ENCODE measurements around the gene MRPL38.
"Not testable (repeated sequence)": the region's sequence is repeated elsewhere in the genome, so short reads cannot be mapped to it uniquely, and the experiment has no call there.

Gene MRPL38

DNA sequence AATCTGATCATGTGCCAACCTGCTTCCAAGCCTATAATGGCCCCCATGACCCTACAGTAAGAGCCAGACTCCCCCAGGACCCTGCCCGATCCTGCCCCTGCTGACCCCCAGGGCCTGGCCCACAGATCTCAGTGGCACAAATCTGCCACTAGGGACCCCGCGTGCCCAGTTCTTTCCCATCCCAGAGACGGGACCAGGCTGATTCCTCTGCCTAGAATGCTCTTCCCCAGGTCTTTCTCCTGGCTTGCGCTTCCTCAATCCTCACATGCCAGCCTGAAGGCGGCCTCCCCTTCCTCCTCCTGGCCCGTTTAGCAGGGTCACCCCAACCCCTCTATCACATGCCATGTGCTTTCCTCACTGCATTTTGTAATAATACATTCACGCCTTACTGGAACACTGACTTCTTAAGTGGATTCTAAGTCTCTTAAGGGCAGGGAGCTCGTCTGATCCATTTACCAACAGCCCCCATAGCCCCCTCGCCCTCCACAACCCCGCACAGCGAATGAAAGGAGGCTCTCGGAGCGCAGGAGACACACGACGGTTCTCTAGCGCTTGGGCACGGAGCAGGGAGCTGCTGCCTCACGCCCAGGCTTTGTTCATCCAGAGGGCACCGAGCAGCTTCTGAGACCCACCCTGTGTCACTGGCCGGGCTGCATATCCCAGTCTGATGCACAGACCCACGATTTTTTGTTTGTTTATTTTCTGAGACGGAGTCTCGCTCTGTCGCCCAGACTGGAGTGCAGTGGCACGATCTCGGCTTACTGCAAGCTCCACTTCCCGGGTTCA lies 9.1 kb downstream of the MRPL38 start:
- no peak for DNase-seq

DNA sequence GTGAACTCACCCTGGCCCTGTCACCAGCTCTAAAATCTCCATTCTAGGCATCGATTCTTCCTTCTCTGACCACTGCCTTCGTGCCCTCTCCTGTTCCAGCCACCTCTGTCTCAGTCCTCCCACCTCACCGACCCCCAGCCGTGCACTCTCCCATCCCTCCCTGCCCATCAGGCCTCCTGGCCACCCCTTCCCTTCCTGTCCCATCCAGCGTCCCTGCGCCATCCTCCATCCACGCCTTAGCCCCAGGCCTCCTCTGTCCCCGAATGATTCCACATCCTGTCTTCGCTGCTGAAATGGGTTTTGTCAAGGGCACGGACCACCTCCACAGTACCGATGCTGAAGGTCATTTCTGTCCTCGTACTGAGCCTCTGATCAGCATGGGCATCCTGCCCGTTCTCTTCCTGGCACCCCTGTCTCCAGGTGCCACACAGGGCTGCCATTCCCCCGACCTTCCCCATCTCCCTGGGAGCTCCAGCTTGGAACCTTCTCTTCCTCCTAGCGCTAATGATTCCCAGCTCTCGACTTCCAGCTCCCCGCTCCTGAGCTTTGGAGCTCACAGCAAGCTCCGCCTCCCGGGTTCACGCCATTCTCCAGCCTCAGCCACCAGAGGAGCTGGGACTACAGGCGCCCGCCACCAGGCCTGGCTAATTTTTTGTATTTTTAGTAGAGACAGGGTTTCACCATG lies 10.5 kb downstream of the MRPL38 start:
- no peak for DNase-seq

DNA sequence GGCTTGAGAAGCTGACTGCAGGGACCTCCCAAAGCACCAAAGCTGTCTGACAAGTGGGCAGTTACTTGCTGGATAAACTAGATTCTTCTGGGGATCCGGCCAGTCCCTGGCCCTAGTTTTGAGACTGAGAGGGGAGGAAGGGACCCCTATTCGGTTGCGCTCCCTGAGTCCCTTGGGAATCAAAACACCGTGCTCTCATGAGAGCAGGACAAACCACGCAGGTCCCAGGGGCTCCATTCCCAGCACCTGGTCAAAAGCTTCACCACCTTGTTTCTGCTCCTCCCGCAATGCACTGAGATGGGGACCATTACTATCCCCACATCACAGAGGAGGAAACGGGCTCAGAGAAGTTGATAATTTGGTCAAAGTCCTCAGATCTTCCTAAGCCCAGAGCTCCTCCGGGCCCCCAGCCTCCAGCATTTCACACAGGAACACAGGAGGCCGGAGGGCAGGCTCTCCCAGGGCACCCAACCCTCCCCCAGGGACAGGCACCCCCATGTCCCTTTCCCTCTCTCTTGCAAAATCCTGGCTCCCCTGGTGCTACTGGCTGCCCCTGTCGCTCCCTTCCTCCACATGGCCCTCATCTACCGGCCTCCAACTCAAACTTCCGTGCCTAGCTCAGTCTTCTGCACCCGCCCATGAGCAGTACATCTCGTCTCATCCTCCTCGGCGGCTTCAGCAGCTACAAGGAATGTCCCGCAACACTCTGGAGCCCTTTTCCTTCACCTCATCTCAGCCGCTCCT lies 11.2 kb downstream of the MRPL38 start:
- no peak for DNase-seq

DNA sequence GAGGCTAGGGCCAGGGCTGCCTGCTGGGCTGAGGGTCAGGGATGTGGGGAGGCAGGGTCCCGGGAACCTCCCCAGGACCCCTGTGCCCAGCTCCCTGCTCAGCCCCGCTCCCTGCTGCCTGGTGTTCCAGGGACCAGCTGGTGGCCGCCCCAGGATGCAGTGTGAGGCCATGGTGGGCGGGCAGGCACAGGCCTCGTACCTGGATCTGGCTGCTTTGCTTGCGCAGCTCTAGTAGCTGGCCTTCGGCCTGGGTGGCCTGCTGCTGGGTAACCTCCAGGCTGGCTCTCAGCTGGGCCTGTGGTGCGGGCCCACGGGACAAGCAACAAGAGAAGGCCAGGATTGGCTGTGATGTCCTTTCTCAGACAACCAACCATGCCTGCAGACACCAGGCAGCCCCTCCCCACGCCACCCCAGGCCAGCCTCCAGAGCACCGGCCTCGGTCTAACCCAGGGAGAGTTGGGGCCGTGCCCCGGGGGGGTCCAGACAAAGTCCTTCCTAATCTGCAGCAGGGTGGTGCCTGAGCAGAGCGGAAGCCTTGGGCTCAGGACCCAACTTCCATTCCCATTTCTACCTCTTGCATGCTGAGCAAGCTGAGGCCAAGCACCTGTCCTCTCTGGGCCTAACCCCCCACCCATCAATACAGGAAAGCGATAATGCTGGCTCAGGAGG lies 12.0 kb downstream of the MRPL38 start:
- DNase-seq = no peak

DNA sequence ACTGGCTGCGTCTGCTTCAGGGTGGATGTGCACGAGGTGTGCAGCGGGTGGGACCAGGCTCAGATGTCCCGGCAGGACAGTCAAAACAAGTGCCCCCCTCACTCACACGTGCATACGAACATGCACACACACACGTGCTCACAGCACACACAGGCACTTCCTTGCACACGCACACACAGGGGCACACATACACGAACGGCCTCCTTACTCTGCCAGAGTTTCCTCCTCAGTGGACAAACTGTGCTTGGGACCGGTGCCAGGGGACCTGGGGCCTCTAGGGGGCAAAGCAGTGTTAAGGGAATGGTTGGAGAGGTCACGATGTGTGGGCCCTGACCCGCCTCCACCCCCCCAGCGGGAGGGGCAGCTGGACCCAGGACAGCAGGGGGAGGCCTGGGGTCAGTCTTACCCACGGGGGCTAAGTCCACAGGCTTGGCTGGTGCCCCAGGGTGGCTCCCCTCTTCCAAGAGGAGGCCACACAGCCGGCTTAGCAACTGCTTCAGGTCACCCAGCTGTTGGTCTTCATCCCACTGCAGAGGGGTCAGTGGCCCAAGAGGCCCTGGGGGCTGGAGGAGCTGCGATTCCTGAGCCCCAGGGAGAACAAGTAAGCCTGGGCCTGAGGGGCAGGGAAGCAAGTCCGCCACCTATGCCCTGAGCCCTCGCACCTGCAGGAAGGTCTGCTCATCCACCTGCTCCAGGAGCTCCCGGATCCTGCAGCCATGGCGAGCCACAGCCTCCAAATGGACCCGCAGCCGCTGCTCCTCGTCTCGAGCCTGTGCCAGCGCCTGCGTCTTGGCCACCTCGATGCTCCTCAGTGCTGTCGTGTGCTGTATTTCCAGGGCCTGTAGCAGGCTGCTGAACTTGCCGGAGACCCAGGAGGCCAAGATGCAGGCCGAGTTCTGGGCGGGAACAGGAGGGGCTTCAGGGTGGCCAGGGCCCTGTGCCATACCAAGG lies 12.8 kb downstream of the MRPL38 start:
- no peak for DNase-seq

DNA sequence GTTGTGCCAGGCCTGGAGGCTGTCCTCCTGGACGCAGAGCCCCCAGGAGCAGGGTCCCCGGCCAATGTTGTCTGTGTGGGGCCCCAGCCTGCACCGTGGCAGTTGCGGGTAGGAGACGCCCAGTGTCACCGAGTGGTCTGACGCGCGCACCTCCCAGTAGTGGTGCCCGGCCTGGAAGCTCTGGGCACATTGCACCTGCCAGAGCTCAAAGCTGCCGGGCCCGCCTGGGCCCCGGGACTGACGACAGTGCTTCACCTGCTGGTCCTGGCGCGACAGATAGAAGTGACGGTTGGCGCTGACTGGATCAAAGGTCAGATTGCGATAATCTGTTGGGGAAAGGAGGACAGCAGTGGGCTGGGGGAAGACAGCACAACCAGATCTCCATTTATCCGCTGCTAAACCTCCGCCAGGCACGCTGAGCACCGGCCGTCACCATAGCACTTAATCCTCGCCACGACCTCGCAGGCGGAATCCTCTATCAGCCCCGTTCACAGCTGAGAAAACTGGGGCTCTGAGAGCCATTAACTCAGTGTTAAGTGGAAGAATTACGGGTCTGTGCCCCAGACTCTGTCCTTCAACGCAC lies 13.6 kb downstream of the MRPL38 start:
- DNase-seq = no peak

DNA sequence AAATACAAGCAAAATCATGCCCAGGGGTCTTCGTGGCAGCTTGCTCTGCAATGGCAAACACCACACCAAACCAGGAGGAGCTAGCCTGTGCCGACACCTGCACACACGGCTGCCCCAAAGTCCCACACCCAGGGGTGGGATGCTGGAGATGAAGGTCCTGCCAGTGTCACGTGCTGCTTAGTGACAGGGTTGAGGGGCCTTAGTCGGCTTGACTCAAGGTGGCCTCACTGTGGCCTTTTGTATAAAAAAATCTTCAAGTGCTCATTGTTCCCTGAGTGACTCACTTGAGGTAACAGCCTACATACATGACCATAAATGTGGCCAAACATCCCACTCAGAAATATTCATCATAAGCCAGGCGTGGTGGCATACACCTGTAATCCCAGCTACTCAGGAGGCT lies 15.2 kb downstream of the MRPL38 start:
- no peak for DNase-seq

DNA sequence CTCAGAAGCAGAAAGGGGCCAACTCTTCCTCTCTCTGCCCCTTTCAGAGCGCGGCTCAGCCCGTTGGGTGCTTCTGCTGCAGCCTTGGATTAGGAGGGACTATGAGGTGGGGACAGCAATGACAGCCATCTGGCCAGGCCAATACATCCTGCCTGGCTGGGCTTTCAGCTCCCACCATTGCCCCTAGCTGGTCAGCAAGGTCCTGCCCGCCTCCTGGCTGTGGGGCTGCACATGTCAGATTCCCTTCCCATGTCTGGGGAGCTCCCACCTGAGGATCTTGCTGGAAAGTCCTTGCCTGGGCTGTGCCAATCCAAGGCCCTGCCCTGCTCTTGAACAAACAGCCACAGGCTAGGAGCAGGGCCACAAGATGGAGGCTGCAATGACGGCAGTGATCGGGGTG lies 16.2 kb downstream of the MRPL38 start:
- no peak for DNase-seq

DNA sequence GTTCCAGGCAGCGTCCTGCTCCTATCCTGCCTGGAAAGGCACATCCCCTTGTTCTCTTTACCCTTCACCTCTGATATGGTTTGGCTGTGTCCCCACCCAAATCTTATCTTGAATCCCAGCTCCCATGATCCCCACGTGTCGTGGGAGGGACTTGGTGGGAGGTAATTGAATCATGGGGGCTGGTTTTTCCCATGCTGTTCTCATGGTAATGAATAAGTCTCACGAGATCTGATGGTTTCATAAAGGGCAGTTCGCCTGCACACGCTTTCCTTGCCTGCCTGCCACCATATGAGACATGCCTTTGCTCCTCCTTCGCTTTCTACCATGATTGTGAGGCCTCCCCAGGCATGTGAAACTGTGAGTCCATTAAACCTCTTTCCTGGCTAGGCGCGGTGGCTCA lies 18.8 kb downstream of the MRPL38 start:
- DNase-seq = not testable (repeated sequence)

DNA sequence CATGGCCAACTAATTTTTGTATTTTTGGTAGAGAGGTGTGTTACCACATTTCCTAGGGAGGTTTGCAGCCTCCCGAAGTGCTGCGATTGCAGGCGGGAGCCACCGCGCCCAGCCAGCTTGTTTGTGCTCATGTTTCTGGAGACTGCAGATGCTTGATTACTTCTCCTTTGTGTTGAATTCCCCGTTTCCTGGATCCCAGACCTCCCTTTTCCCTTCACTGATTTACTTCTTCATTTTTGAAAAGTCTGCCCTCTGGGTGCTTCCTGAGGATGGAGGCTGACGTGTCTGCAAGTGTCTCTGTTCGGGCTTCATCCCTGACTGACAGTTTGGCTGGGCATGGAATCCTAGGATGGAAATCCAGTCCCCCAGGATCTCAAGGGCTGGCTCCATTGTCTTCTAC lies 19.3 kb downstream of the MRPL38 start:
- no peak for DNase-seq

DNA sequence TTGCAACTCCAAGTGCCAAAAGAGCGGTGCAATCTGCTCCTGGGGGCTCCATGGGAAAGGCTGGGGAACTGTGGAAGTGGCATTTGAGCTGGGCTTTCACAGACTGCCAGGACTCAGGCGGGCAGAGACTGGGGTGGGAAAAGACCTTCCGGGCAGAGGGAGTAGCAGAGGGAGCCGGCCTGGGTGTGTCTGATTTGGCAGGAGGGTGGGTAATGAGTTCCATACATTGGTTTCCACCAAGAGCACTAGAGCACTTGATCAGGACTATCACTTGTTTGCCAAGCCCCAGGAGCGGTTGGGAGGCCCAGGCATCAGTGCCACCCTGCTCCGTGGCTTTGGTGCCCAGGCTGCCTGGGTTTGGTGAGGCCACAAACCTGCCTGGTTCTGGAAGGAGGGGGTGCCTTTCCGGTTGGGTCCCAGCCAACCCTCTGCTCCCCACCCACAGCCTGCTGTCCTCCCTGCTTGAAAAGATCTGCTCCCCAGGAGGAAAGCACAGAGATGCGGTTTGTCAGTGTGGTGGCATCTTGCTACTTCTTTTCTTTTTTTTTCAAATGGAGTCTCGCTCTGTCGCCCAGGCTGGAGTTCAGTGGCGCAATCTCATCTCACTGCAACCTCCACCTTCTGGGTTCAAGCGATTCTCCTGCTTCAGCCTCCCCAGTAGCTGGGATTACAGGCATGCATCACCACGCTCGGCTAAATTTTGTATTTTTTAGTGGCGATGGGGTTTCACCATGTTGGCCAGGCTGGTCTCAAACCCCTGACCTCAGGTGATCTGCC lies 22.8 kb downstream of the MRPL38 start:
- DNase-seq = no peak

DNA sequence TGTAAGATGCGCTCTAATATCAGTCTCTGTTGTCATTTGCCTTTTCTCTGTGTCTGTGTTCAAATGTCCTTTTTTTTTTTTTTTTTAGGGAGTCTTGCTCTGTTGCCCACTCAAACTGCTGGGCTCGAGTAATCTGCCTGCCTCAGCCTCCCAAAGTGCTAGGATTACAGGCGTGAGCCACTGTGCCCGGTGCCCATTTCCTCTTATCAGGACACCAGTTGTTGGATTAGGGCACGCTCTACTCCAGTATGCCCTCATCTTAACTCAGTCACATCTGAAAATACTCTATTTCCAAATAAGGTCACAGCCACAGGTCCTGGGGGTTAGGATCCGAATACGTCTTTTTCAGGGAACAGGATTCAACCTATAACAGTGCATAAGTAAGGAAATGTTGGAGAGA lies 24.4 kb downstream of the MRPL38 start:
- DNase-seq = no peak

DNA sequence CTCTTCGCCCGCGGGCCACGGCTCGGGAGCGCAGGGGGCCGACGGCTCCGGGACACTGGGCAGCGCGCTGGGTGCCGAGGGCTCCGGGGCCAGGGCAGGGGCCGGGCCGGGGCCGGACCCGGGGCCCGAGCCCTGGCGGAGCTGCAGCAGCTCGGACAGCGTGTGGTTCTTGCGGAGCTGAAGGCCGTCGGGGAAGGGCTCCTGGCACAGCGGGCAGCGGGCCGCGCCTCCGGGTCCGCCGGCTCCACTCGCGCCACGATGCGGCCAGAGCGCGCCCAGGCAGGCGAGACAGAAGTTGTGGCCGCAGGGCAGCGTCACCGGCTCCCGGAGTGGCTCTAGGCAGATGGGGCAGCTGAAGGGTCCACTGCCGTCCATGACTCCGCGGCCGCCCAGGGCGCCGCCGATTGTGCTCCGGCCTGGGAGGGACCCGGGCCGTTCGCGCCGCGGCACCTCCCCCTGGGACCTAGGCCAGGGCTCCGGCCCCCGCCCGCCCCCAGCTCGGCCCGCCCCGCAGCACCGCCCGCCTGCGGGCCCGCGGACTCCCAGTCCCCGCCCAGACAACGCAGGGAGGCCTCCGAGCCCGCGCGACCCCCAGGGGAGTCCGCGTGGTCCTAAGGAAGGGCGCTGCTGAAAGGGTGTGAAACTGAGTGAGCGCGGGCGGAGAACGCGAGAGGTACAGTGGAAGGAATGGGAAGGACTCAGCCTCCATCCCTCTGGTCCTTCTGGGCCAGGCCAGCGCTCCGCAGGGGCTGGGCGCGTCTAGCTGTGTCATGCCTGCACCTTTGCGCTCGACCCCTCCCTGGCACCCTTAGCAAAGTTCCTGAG lies 26.3 kb downstream of the MRPL38 start, which contains the start of gene TRIM47:
Gene TRIM47, minus strand, starts transcription at position 408 of the 825 bp plus-strand sequence. Its CDS starts 33 bp downstream, at position 375.
- peak; percentile 52 for DNase-seq

DNA sequence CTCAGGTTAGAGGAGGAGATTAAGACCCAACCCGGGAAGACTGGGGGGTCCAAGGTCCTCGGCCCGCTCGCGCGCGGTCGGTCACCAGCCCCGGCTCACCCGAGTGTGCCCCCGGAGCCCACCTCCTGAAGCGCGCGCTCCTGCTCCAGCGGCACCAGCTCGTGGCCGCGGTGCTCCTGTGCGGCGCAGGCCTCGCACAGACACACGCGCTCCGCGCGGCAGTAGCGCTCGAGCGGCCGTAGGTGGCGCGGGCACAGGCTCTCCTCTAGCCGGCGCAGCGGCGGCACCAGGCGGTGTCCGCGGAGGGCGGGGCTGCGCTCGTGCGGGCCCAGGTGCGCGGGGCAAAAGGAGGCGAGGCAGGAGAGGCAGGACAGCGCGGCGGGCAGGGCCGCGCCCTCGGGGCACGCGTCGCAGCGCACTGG lies 26.9 kb downstream of the MRPL38 start:
- DNase-seq = peak; percentile 44

DNA sequence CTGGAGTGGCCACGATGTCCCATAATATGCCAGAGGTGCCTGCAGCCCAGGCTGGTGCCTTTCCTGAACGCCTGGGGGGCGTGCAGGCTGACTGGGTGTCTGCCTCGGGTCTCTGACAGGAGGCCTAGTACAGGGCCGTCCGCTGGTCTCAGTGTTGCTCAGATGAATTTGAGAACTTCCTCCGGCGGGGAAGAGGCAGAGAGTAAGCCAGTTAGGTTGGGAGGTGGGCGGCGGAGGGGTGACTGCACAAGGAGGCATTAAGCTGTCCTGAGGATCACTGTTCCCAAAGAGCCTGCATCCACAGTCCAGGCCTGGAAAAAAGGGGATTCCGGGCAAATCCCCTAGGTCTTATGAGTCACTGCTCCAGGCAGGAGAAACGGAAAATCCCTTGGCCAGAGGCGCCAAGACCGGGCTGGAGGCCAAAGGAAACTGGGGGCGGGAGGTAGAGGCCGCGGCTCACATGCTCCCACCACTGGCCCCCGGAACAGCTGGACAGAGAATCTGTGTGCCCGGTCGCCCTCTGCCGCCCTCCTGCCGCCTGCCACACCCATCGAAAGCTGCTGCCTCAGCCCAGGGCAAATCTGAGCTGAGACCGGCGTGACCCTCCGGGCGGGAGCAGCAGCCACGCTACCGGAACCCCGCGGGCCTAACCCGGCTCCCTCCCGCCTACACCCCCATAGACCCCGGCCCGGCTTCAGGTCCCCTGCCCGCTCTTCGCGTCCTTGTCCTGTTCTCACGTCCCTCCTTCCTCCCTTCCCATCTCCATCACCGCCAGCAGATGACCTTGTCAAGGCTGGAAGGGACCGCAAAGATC lies 27.5 kb downstream of the MRPL38 start:
- no peak for DNase-seq

DNA sequence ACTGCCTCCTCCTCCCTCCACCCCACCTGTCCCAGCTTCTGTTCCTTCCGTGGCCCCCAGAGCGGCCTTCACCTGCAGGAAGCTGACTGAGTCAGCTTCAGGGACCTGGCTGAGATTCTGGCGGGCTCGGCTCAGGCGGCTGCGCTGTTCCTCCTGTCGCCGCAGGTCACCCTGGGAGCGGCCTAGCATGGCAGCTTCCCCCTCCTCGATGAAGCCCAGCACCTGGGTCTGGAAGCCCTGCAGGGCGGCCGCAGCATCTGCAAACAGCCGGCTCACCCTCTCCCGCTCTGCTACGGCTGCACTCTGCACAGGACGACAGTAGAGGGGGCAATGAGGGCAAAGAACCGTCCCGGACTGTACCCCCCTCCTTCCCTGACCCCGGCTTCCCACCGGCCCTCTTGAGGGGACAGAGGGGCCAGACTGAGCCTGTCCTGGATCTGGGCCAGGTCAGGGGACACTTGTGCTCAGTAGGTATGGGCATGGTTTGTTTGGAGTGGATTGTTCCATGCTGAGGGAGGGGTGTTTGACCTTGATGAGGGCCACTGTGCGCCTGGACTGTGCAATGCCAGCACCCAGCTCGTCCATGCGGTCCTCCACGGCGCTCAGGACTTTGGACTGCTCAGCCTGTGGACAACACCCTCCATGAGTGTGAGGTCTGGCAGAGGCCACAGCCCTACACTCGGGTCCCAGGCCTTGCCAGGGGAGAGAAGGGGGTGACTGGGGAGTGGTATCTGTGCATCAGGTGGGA lies 28.3 kb downstream of the MRPL38 start:
- peak; percentile 87 for DNase-seq

DNA sequence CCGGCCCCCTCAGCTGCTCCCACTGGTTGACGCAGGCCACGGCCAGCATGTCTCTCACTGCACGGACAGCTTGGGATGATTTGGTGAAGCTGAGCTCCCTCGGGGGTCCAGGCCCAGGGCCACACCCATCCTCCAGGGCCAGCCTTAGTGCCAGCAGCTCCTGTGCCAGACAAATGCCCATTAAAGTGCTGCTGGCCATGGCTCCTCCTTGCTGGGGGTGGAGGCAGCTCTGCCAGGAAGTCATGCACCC lies 28.8 kb downstream of the MRPL38 start:
- no peak for DNase-seq

DNA sequence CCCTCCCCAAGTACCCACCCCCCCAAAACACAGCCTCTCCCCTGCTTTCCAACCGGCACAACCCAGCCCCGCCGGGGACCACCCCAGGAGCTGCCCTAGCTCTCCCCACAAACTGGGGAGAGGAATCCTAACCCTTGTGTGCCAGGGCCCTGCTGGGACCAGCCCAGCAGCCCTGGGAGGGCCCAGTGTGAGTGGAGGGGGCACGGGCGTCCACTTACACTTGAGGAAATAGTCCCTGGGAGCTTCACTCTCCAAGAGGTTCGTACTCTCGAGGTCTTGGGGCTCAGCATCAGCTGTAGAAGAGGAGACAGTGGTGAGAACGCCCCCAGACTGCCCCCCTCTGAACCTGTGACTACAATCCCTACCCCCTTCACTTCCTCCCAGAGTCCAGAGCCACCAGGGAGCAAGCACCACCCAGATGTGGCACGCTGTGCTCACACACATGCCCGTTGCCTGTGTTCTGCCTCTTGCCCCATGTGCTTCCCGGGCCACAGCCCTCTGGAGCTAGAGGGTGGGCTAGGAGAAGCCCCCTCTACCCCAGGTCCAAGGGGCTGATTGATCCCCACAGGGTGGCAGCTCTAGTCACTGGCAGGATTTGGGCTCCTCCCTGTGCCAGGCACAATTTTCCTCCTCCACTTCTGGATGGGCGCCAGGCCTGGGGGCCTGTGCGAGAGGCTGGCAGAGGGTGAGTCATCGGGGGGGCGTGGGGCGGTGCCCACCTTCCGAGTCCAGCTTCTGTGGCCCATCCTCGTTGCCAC lies 29.3 kb downstream of the MRPL38 start:
- no peak for DNase-seq

All from NCI-H510A (cell line).